HG03565 (cell line): ENCODE measurements around the gene HTR1D.
"Not testable (repeated sequence)": the region's sequence is repeated elsewhere in the genome, so short reads cannot be mapped to it uniquely, and the experiment has no call there.

Experiments
- ATAC-seq: cut with Tn5 transposase; IDR thresholded peaks from one replicate; pipeline ENCODE4 v1.9.1; 2021; ENCODE audit warnings: mild to moderate bottlenecking, moderate library complexity; ENCODE audit not compliant: unreplicated experiment

HTR1D gene

DNA sequence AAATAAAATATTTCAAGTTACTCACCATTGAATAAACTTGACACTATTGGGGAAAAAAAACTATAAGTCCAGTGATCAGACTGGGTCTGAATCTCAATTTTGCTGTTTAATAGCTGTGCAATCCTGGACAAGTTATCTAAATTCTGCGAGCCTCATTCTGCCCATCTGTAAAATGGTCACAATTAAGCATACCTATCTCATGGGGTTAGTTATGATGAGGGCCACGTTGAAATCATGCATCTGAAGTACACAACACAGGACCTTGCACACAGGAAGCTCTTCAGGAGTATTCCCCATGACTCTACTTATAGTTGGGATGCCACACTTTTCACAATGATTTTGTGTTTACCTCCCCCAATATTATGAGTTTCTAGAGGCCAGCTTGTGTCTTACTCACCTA is 3.8 kb upstream of the HTR1D start:
- ATAC-seq: no peak

DNA sequence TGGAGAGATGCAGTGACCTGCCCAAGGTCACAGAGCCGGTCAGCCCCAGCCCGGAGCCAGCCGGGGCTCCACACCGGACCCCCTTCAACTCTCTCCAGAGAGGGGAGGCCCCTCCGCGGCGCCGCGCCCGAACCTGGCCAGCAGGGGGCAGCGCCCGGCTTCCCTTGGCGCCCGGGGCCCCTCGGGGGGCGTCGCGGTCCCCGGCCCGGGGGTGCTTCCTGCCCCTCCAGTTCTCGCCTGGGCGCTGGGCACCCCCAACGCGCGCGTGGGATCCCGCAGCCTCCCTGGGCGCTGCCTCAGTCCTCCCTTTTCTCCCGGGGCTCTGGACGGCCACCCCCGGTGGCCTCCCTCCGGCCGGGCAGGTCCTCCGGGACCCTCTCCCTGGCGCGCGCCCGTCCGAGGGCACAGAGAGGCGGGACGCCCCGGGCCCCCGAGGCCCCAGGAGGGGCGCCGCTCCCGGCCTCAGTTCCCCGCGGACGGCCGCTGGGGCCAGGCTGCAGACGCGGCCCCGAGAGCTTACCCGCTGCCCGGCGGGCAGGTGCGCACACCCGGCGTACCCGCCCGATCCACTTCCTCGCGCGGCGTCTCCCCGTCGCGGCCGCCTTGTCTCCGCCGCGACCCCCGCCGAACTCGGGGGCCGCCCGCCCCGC is 406 bp downstream of the HTR1D start:
- ATAC-seq: no peak

DNA sequence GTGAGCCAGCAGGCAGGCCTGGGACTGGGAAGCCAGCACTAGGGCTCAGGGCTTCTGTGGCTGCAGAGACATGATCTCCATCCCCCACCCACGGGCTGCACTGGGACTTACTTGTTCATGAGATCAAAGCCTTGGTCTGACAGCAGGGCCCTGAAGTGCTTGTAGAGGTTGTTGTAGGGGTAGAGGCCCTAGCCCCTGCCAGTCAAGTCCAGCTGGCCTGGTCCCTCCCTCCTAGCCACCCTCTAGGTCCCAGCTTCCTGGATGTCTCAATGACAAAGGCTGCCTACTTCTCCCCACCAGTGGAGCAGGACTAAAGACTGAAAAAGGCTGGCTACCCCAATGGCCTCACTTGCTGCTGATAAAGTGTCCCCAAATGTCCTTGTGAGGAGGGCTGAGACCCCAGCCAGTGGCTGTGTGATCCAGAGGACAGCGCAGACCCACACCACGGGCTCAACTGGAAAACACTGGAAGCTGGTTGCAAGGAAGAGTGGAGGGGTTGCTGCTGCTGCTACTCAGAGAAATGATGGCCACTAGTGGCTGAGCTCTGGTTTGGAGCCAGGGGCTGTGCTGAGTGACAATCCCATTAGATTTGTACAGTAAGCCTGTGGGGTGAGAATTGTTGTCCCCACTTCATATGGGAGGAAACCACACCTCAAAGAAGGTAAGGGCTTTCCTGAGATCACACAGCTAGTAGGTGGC is 1.4 kb downstream of the HTR1D start:
- no peak for ATAC-seq

DNA sequence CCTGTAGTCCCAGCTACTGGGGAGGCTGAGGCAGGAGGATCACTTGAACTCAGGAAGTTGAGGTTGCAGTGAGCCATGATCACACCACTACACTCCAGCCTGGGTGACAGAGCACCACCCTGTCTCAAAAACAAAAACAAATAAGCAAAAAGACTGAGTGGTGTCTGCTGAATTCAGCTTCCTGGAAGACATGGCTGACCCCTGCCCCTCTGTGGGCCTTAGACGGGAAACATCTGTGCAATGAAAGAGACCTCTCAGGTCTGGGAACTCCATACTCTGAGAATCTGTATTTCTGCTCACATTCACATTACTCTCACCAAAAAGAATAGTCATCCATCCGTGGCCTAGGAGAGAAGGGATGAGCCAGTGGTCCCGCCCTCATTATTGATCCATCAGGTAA is 2.0 kb downstream of the HTR1D start:
- no peak for ATAC-seq

DNA sequence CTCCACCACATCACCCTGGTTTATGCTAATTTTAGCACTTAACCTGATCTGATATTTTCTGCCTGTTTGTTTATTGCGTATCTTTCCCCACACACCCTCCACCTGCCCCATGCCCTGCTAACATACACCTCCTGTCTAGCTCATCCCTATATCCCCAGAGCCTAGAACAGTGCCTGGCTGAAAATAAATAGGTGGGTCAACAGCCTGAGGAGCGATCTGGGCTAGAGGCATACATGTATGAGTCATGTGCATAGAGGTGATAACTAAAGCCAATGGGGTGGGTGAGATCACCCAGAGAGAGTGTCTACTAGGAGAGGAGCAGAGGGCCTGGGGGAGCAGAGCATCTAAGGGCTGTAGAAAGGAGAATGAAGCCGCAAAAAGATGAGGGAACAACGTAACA is 2.7 kb downstream of the HTR1D start:
- ATAC-seq: no peak

DNA sequence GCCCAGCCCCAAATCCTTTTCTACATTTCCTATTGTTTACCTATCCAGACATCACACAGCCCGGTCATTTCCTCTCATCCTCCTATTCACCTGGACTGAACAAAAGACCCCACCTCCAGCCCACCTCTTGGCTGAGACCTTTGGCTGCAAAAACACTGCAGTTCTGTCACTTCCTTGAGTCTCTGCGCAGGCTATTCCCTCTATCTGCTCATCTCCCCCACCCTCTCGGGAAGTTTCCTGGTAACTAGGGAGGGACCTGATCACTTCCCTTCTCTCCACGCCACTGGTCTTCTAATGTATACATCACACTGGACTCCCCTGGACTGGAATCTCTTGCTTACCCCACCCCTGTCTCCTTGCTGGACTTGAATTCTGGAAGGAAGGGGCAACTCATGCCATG is 5.3 kb downstream of the HTR1D start:
- no peak for ATAC-seq

DNA sequence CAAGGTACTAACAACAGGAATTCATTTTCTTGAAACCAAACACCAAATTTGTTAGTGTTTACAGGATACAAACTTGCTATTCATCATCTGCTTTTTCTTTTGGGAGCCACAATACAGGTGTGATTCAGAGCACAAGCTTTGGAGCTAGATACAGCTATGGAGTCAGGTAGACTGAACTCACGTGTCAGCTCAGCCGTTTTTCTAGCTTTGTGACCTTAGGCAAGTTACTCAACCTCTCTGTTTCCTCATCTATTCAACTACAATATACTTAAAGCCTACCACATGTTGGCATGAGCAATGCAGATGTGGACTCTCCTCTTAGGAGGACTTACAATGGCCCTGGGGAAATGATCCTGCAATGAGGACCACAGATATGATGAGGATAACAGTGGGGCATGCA is 6.3 kb downstream of the HTR1D start:
- no peak for ATAC-seq

DNA sequence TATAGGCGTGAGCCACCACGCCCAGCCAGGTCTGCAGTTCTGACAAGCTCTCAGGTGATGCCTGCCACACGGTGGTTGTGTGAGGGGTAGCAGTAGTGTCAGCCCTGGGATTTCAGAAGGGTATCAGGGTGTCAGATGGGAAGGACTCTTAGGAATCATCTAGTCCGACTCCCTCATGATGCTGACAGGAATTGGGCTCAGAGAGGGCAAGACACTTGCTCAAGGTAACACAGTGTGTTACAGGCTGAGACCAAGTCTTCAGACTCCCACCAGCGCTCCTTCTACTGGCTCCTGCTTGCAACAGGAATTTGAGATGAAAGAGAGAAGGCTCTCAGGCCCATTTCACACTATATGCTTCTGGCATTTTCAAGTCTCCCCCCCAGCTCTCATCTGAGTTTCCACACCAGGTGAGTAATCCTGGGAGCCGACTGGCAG is 6.9 kb downstream of the HTR1D start:
- ATAC-seq: no peak

DNA sequence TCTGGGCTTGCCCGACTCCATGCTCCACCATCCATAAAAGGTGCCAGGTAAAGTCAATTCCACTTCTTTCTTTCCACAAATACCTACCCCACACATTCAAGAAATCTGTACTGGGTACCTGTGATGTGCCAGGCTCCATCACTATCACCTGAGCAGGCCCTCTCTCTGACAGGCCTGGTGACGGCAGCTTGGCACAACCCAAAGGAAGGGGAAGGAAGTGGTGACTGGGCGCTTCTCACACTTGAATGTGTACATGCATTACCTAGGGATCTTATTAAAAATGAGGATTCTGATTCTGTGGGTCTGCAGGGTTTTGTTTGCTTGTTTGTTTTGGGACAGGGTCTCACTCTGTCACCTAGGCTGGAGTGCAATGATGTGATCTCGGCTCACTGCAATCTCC is 7.5 kb downstream of the HTR1D start:
- no peak for ATAC-seq

DNA sequence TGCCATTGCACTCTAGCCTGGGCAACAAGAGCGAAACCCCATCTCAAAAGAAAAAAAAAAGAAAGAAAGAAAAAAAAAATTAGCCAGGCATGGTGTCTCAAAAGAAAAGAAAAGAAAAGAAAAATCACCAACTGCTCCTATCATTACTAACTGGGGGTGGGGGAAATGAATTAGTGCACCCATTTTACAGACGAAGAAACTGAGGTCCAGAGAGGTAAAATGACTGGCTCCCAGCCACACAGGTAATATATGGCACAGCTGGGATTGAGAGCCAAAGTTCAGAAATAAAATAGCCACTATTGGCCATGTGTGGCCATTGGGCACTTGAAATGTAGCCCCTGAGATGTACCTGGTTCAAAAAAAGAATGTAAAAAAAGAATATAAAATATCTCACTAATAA is 8.8 kb downstream of the HTR1D start:
- no peak for ATAC-seq

DNA sequence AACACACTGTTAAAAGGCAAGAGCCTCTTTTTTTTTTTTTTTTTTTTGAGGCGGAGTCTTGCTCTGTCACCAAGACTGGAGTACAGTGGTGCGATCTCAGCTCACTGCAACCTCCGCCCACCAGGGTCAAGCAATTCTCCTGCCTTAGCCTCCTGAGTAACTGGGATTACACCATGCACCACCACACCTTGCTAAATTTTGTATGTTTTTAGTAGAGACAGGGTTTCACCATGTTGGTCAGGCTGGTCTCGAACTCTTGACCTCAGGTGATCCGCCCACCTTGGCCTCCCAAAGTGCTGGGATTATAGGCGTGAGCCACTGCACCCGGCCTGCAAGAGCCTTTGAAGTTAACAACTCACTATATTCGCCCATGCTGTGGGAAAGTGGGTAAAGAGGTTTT is 9.6 kb downstream of the HTR1D start:
- ATAC-seq: not testable (repeated sequence)

DNA sequence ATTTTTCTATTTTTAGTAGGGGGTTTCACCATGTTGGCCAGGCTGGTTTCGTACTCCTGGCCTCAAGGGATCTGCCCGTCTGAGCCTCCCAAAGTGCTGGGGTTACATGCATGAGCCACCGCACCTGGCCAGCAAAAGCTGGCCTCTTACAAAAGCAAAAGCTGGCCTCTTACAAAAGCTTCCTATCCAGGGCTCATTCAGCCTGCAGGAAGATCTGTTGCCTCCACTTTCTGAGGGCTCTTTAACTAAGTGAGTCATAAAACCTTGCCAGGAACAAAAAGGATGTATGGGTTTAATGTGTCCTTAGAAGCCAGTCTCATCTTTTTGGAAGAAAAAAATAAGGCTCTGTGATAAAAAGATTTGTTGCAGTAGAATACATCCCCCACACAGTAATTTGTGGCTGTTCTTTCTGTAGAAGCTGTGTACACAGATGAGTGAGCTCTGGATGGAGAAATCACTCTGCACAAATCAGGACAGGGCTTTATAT is 15.0 kb downstream of the HTR1D start:
- no peak for ATAC-seq

DNA sequence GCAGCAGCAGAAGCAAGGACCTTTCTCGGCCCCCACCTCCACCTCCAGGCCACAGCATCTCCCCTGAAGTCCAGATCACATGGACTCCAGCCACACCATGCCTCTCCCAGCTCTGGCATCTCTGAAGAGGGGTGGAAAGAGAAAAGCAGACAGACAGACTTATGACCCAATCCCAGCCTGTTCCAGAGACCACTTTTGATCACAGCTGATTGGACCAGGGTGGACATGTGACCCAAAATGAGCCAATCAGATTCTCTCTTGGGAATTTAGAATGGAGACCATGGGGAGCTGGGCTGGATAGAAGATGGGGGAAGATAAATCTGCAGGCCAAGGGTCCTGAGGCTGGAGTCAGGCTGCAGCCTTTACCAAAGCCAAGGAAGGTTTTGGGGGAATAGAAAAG is 16.4 kb downstream of the HTR1D start:
- ATAC-seq: no peak

DNA sequence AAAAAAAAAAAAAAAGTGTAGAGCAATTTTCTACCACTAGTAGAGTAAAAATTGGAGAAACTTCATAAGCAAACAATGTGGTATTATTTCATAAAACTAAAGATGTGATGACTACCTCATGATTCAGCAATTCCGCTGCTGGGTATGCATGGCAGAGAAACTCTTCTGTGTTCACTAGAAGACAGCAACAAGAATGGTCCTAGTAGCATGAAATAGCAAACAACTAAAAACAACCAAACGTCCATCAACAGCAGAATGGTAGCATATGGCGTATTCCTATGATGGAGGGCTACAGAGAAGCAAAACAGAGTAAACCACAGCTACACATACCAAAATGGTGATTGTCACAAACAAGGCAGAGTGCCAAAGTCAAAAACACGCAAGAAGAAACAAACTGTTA is 18.9 kb downstream of the HTR1D start:
- ATAC-seq: no peak

DNA sequence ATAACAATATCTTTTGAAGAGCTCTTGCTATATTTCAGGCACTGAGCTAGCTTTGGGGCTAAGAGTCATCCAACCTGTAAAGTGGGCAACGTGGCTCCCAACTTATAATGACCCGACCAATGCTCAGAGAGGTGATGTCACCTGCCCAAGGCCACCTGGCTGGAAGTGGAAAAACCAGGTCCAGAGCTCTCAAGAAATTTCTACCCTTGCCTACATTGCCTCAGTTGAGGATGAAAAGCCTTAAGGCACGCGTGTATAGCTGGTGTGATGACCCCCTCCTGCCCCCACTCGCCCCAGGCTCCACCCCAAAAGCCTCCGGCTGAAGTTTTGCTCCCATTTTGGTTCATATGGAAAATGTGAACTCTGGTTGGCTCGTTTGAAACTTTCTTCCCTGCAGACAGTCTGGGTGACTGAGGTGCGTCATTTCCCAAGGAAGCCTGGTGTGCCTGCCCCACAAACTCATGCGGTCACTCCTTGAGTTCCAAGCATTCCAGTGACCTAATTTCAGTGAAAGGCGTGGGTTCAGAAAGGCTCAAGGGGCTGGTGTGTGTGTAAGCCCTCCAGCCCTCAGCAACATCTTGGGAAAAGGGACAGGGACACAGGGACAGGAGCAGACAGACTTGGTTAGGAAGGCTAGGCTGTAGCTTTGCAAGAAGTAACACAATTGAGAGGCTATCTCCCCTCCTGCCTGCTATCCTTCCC is 20.5 kb downstream of the HTR1D start:
- no peak for ATAC-seq

DNA sequence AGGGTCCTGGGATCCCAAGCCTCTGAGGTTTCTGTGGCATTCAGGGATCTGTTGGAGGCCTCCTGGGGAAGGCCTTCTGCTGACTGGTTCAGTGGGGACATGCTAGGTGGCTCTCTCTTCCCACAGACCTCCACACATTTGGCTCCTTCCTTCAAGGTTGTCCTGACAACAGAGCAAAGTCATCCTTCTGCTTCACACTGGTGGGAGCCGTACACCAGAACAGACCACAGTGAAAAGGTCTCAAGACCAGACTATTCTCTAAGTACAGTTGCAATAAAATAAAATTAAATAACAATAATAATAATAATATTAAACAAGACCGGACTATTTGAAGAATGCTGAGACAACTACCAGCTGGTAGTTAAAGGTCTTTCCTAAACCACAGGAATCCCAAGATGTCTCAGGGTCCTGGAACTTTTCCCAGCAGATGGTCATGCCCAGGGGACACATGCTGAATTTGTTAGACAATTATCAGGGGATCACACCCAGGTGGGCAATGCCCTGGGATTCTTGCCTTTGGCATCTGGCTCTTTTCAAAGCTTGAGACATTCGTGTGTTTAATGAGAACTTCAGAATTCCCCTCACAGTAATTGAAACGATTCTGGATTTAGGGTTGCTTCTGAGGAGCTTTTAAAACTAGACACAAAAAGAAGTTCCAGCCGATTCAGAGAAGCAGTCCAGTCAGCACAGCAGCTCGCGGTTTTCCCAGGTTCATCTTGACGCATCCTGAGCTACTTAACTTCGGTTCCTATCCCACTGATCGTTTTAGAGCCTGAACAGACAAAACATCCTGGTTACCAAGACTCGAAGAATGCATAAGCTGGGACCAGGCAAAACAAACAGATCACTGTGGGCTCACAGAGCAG is 22.9 kb downstream of the HTR1D start:
- no peak for ATAC-seq

DNA sequence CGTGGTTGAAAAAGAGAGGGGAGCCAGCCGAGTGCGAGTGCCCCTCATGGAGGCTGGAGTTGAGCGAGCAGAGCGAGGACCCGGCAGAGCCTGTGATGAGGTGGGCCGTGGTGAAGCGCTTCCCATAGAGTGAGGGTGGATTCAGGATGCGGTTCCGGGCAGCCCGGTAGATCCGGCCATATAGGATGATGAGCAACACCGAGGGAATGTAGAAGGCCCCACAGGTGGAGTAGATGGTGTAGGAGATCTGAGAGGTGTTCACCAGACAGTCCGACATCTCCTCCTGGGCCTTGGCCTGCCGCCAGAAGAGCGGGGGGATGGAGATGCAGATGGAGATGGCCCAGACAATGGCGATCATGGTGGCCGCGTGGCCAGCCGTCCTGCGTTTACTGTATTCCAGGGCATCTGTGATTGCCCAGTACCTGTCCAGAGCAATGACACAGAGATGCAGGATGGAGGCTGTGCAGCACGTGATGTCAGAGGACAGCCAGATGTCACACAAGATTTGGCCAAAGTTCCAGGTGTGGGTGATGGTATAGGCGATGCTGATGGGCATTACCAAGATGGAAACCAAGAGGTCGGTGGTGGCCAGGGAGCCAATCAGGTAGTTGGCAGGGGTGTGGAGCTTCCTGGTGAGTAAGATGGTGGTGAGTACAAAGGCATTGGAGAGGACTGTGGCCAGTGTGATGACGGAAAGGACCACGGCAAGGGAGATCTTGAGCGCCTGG is 23.7 kb downstream of the HTR1D start:
- ATAC-seq: no peak

DNA sequence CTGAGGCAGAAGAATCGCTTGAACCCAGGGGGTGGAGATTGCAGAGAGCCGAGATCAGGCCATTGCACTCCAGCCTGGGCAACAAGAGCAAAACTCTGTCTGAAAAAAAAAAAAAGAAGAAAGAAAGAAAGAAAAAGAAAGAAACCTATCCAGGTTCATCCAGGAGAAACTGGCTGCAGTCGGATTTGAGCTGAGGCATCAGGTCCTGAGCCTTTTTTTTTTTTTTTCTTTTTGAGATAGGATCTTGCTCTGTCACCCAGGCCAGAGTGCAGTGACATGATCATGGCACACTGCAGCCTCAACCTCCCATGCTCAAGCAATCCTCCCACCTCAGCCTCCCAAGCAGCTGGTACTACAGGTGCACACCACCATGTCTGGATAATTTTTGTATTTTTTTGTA is 26.1 kb downstream of the HTR1D start:
- no peak for ATAC-seq

DNA sequence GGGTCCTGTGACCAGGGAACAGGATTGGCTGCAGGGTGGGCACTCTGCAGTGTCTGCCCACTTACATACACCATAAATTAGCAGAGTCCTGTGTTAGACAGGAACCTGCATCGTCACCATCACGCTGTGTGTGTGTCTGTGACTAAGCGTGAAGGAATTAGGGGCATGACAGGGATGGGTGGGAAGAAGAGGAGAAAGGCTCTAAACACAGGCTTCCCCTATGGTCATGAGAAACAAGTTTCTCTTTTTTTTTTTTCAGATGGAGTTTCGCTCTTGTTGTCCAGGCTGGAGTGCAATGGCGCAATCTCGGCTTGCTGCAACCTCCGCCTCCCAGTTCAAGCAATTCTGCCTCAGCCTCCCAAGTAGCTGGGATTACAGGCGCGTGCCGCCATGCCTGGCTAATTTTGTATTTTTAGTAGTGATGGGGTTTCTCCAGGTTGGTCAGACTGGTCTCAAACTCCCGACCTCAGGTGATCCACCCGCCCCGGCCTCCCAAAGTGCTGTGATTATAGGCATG is 28.3 kb downstream of the HTR1D start:
- not testable (repeated sequence) for ATAC-seq

DNA sequence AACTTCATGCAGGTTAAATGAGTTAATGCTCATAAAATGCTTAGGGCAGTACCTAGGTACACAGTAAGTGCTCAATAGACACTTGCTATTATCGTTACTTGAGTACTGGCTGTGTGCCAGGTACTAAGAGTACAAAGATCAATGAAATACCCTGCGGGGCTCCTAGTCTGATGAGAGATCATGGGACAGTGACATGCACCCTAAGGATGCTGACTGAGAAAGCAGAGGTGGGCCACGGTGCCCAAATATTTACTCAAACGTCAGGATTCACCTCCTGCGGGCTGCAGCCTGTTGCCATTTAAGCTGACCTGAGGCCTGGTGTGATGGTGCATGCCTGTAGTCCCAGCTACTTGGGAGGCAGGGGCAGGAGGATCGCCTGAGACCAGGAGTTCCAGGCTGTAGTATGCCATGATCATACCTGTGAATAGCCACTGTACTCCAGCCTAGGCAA is 28.8 kb downstream of the HTR1D start:
- ATAC-seq: no peak
